Tibial nerve (tissue), 4 donors: Measurements from ENCODE around the gene ZRSR2. TPM values are rescaled to one million over a fixed set of nuclear protein-coding genes. Genes with fewer than 3 reads are reported as not detected.

Experiments
- DNase-seq, 2 donors: peaks; one replicate each; pipeline ENCODE4 v3.0.0-alpha.2; 2019; ENCODE audit warnings: low spot score in 2 of 2
- H3K27ac ChIP-seq, 4 donors: fragments of 200-600 bp; sonication (generic) in 3 of 4; one replicate each; pipeline ENCODE4 v1.5.1; 2017 to 2019; ENCODE audit warnings: mild to moderate bottlenecking in 1 of 4
- H3K27me3 ChIP-seq, 2 donors: fragments of 200-600 bp; sonication (generic) in 1 of 2; one replicate each; pipeline versions ENCODE4 v1.5.1 to v1.6.0; 2017 to 2019
- H3K36me3 ChIP-seq, 3 donors: fragments of 200-600 bp; sonication (generic); one replicate each; pipeline ENCODE4 v1.5.1; 2018 to 2019
- H3K4me1 ChIP-seq, 4 donors: fragments of 200-600 bp; sonication (generic) in 3 of 4; one replicate each; pipeline ENCODE4 v1.5.1; 2017 to 2019
- H3K4me3 ChIP-seq, 4 donors: fragments of 200-600 bp; sonication (generic) in 3 of 4; one replicate each; pipeline ENCODE4 v1.5.1; 2017 to 2019; ENCODE audit warnings: mild to moderate bottlenecking in 1 of 4, moderate library complexity in 1 of 4
- H3K9me3 ChIP-seq, 4 donors: fragments of 200-600 bp; sonication (generic) in 3 of 4; one replicate each; pipeline ENCODE4 v1.5.1; 2017 to 2019
- EP300 ChIP-seq, 2 donors: sonication (generic); formaldehyde crosslinking; IDR thresholded peaks; one replicate each; pipeline ENCODE4 v1.6.1; 2017; ENCODE audit warnings: antibody characterized with exemption in 2 of 2, mild to moderate bottlenecking in 1 of 2
- POLR2A ChIP-seq, 2 donors: fragments of 450-650 bp; IDR thresholded peaks; one replicate each; pipeline ENCODE4 v1.6.1; 2017; ENCODE audit warnings: antibody characterized with exemption in 2 of 2, mild to moderate bottlenecking in 2 of 2, moderate library complexity in 2 of 2
- WGBS, 2 donors: methylation state at CpG; one replicate each; pipeline ENCODE4 v1.1.5; 2018; 5-methylcytosine and 5-hydroxymethylcytosine counted together
- total RNA-seq, 4 donors: library from RNA; depleted of rRNA; stranded (reverse); fragments of >200 nt; gene quantifications; one replicate each; pipeline ENCODE4 v1.1.0, GENCODE V29; 2016
- TF ChIP-seq, protein P1 (sequence below), 5 experiments: fragments of 200-600 bp in 3 of 5; fragments of 450-650 bp in 2 of 5; sonication (generic) in 3 of 5; IDR thresholded peaks; one replicate each; pipeline ENCODE4 v1.5.1; 2016 to 2019; ENCODE audit warnings: antibody characterized with exemption in 5 of 5, mild to moderate bottlenecking in 3 of 5, moderate library complexity in 2 of 5

ZRSR2 gene
- total RNA-seq, 4 donors from 2014 or later: 2.4 to 12.8 (median 9.3) TPM

- TF ChIP-seq, protein P1, sequence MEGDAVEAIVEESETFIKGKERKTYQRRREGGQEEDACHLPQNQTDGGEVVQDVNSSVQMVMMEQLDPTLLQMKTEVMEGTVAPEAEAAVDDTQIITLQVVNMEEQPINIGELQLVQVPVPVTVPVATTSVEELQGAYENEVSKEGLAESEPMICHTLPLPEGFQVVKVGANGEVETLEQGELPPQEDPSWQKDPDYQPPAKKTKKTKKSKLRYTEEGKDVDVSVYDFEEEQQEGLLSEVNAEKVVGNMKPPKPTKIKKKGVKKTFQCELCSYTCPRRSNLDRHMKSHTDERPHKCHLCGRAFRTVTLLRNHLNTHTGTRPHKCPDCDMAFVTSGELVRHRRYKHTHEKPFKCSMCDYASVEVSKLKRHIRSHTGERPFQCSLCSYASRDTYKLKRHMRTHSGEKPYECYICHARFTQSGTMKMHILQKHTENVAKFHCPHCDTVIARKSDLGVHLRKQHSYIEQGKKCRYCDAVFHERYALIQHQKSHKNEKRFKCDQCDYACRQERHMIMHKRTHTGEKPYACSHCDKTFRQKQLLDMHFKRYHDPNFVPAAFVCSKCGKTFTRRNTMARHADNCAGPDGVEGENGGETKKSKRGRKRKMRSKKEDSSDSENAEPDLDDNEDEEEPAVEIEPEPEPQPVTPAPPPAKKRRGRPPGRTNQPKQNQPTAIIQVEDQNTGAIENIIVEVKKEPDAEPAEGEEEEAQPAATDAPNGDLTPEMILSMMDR (IDR thresholded peaks at IDR 0.05): no peak
- TF ChIP-seq EP300 (IDR thresholded peaks at IDR 0.05) (no peak), POLR2A (IDR thresholded peaks at IDR 0.05) (no peak)
- H3K27me3 ChIP-seq: peaks cover 0 to 6% of the 10 kb centered on the region in 2 donors
Observed at GRCh38 chrX:15866147-15866546, 75.9 kb downstream of the ZRSR2 start.

GRCh38 chrX:15869695-15870094 lies 79.4 kb downstream of the ZRSR2 start:
- no peaks in the 10 kb centered on the region for H3K9me3 ChIP-seq
- no peaks in the 10 kb centered on the region for H3K36me3 ChIP-seq
- H3K4me1 ChIP-seq: peaks cover 0 to 11% (median 0%) of the 10 kb centered on the region in 4 donors
- no peak for DNase-seq
- TF ChIP-seq, protein P1 (IDR thresholded peaks at IDR 0.05): no peak
- TF ChIP-seq POLR2A (IDR thresholded peaks at IDR 0.05): no peak
- no peak overlapping the region for H3K27ac ChIP-seq
- H3K4me3 ChIP-seq: no peak overlapping the region
- WGBS, 2 donors: 94 to 100% methylated on average over 3 to 4 of the region's 4 CpGs
- no peaks in the 10 kb centered on the region for H3K27me3 ChIP-seq

More at GRCh38 chrX:15866147-15866546, 75.9 kb downstream of the ZRSR2 start:
- 76 to 92% methylated on average over 3 of the region's 3 CpGs for WGBS, 2 donors
- H3K4me1 ChIP-seq: no peaks in the 10 kb centered on the region
- no peaks in the 10 kb centered on the region for H3K36me3 ChIP-seq
- no peaks in the 10 kb centered on the region for H3K9me3 ChIP-seq
- no peak for DNase-seq
- no peak overlapping the region for H3K27ac ChIP-seq
- H3K4me3 ChIP-seq: no peak overlapping the region

DNA sequence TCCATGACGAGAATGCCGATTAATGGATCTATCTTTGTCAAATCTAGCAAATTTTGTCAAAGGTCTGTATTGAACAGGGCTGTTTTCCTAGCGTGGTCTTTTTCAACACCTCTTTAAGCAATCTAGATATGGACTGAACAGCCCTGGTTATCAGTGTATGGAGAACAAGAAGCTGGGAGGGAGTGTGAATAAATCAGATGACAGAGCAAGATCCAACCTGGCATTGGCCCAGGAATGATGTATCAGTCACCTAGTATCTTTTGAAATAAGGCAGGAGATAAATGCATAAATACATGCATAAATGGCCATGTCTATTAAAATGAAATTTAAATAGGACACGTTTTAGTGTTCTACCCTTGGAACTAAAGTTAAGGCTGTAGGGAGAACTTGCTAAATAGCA lies 80.0 kb downstream of the ZRSR2 start:
- H3K36me3 ChIP-seq: no peaks in the 10 kb centered on the region
- no peaks in the 10 kb centered on the region for H3K27me3 ChIP-seq
- TF ChIP-seq EP300 (IDR thresholded peaks at IDR 0.05): no peak
- TF ChIP-seq, protein P1 (IDR thresholded peaks at IDR 0.05): no peak
- no peak for TF ChIP-seq POLR2A (IDR thresholded peaks at IDR 0.05)
- WGBS, 2 donors: 85% methylated on average over 4 of the region's 4 CpGs
- no peak overlapping the region for H3K27ac ChIP-seq
- H3K9me3 ChIP-seq: no peaks in the 10 kb centered on the region
- no peak for DNase-seq
- peaks cover 0 to 11% (median 0%) of the 10 kb centered on the region in 4 donors for H3K4me1 ChIP-seq
- H3K4me3 ChIP-seq: no peak overlapping the region

Other genes with a start within 250 kb of the ZRSR2 start
- 1 to 10 TPM in 2 of 4 donors, under 1 TPM in 2; 0.30 to 1.1 (median 0.92) TPM for gene ACE2, start 189.5 kb upstream of the ZRSR2 start, total RNA-seq
- 1 to 10 TPM in 2 of 4 donors, not detected in 2; 1.0 to 1.1 TPM for gene CLTRN, start 125.7 kb upstream of the ZRSR2 start, total RNA-seq
- gene CA5B, start 52.2 kb upstream of the ZRSR2 start, total RNA-seq: 10 to 100 TPM in 3 of 4 donors, 1 to 10 TPM in 1; 9.6 to 17.6 (median 12.5) TPM
- gene AP1S2, start 64.3 kb downstream of the ZRSR2 start, total RNA-seq: 100 to 1,000 TPM in 1 of 4 donors, 10 to 100 TPM in 3; 67.5 to 127 (median 95.3) TPM